HCEC 1CT (cell line): Measurements from ENCODE around the gene SPATC1L.
"Not testable (repeated sequence)": the region's sequence is repeated elsewhere in the genome, so short reads cannot be mapped to it uniquely, and the experiment has no call there.

Experiments
- DNase-seq: peaks from one replicate; pipeline ENCODE4 v3.0.0-alpha.2; 2017

Gene SPATC1L

GRCh38 chr21:46147429-46147828 is 36.8 kb downstream of the SPATC1L start:
- DNase-seq: not testable (repeated sequence)

- no peak for DNase-seq
These were observed 37.4 kb downstream of the SPATC1L start for GRCh38 chr21:46146856-46147255.

DNA sequence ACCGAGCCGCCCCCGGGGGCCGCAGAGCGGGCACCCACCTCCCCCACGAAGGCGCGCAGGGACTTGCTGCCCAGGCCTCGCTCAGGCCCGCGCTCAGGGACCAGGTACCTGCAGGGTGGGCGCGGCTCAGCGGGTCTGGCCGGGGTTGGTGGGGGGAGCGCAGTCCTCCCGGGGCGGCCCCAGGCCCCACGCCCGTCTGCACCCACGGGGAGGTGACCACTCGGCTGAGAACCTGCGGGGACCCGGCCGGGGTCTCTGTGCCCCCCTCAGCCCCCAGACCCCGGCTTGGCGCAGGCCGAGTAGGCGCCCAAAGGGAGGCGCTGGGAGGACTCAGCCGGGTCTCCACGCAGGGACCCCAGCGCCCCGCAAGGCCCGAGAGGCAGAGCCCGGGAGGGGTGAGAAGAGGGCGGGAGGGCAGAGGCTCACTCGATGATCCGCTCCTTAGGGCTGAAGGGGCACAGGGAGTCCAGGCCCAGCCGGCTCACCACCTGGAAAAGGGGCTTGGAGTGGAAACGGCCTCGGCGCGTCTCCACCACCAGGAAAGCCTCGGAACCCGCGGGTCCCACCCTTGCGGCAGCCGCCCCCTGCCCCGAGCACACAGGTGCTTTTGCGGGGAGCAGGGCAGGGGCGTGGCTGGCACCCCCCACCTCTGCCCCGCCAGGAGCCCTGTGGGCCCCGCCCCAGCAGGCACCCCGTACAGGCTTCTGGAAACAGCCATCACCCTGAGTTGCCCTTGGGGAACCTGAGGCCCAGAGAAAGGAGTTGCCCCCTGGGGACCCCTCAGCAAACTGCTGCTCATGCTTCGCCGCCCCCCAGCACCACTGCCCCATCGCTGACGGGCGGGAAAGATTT is 38.2 kb downstream of the SPATC1L start:
- no peak for DNase-seq

- no peak for DNase-seq
These were observed 39.0 kb downstream of the SPATC1L start for GRCh38 chr21:46145159-46145839.

DNA sequence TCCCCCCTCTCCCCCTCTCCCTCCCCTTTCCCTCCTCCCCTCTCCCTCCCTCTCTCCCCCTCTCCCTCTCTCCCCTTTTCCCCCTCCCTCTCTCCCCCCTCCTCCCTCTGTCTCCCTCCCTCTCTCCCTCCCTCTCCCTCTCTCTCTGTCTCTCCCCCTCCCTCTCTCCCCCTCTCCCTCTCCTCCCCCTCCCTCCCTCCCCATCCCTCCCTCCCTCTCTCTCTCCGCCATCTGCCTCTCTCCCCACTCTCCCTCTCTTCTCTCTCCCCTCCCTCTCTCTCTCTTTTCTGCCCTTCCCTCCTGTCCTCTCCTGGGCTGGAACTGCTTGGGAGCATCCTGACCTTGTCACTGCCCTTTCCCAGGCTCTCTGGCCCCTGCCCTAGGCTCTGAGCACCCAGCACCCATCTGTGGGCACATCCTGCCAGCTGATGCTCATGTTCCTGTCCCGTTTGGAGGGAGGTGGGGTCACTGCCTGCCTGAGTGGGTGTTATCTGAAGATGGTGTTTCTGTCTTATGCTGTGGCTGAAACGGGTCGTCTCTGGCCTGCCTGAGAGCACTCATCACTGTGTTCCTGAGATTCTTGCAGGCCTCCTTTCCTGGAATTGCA is 39.7 kb downstream of the SPATC1L start:
- DNase-seq: no peak

GRCh38 chr21:46142582-46143473 is 41.4 kb downstream of the SPATC1L start:
- no peak for DNase-seq

- DNase-seq: no peak
These were observed 42.3 kb downstream of the SPATC1L start for GRCh38 chr21:46141767-46142581.

DNA sequence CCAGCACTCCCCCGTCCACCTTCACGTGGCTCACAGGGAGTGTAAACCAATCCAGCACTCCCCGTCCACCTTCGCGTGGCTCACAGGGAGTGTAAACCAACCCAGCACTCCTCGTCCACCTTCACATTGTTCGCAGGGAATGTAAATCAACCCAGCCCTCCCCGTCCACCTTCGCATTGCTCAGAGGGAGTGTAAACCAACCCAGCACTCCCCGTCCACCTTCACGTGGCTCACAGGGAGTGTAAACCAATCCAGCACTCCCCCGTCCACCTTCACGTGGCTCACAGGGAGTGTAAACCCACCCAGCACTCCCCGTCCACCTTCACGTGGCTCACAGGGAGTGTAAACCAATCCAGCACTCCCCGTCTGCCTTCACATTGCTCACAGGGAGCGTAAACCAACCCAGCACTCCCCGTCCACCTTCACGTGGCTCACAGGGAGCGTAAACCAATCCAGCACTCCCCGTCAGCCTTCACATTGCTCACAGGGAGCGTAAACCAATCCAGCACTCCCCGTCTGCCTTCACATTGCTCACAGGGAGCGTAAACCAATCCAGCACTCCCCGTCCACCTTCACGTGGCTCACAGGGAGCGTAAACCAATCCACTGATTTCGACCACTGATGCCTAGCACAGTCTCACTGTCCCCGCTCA is 43.8 kb downstream of the SPATC1L start:
- not testable (repeated sequence) for DNase-seq

- no peak for DNase-seq
These were observed 44.6 kb downstream of the SPATC1L start for GRCh38 chr21:46139686-46140085.

- no peak for DNase-seq
These were observed 45.8 kb downstream of the SPATC1L start for GRCh38 chr21:46138383-46138970.

DNA sequence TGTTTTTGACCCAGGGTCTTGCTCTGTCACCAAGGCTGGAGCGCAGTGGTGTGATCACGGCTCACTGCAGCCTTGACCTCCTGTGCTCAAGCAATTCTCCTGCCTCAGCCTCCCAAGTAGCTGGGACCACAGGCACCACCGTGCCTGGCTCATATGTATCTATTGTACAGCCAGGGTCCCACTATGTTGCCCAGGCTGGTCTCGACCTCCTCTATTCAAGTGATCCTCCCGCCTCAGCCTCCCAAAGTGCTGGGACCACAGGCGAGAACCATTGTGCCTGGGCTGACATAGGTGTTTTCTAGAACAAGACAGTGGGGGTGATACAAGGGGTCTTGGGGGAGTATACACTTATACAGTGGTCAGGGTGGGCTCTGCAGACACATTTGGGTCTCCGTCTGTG is 46.4 kb downstream of the SPATC1L start:
- DNase-seq: no peak

- no peak for DNase-seq
These were observed 47.4 kb downstream of the SPATC1L start for GRCh38 chr21:46136739-46137349.

DNA sequence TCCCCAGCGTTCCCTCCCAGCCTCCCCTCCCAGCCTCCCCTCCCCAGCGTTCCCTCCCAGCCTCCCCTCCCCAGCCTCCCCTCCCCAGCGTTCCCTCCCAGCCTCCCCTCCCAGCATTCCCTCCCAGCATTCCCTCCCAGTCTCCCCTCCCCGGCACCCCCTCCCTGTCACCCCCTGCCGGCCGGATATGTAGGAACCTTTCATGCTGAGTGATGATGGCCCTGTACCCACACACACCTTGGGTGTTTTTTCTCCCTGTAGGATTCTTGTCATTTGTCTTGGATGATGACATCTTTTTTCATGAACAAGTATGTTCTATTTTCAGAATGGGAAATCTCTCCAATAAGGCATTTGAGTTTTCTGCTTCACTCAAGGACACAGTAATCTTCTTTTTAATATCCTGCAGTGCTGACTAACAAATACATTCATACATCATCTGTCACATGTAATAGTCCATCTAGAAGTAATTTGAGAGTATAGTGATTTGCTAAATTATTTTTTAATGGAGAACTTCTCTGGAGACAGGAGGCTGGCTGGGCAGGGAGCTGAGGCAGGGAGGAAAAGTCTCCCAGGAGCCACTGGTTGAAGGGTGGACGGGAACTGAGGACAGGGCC is 48.4 kb downstream of the SPATC1L start:
- DNase-seq: no peak

- no peak for DNase-seq
These were observed 52.2 kb downstream of the SPATC1L start for GRCh38 chr21:46131838-46132651.

GRCh38 chr21:46131588-46131837 is 52.7 kb downstream of the SPATC1L start:
- DNase-seq: no peak

DNA sequence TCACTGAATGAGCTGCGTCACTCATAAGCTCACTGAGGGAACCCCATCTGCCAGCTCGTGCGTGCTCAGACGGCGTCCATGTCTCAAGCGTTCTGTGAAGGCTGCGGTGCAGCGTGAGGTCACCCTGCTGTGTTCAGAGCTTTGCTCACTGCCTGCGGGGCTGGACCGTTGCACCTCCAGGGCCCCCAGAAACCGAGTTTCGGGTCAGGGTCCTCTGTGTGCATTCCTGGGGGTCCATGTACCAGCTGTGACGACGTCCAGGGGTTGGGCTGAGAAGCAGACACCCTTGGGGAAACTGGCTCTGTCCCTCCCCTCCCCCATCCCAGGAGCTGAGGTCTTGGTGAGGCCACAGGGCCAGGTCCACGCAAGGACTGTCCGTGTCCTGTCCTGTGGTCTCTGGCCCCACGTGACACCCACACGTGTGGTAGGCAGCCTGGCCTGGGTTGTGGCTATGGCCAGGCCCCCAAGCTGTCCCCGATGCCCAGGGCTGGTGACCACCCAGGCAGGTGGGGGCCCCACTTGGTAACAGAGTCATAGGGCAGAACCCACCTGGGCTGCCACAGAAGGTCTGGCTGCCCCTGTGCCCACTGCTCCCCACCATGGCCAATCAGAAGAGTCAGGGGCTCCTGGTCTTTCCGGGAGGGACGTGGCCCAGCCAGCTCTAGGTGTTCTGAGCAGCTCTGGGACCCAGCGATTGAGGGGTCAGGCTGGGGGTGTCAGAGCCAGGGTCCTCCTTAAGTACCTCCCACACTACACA is 53.2 kb downstream of the SPATC1L start:
- no peak for DNase-seq

GRCh38 chr21:46129846-46130651 is 54.2 kb downstream of the SPATC1L start:
- DNase-seq: no peak
